ENCODE data around the gene ETS2.
A peak's percentile ranks its signal among the peaks of the same experiment; 100 is the strongest.

The ETS2 gene

GRCh38 chr21:38780879-38781278, 24.9 kb upstream of the ETS2 start:
- DNase-seq: no peak

- DNase-seq: no peak
Measured at GRCh38 chr21:38784458-38785266, 21.1 kb upstream of the ETS2 start.

- no peak for DNase-seq
Measured at GRCh38 chr21:38785483-38785882, 20.2 kb upstream of the ETS2 start.

- DNase-seq: no peak
Measured at GRCh38 chr21:38787016-38787415, 18.7 kb upstream of the ETS2 start.

GRCh38 chr21:38787461-38788274, 18.1 kb upstream of the ETS2 start:
- DNase-seq: no peak

- DNase-seq: no peak
Measured at GRCh38 chr21:38788275-38788905, 17.3 kb upstream of the ETS2 start.

GRCh38 chr21:38789275-38789674, 16.5 kb upstream of the ETS2 start:
- DNase-seq: no peak

- no peak for DNase-seq
Measured at GRCh38 chr21:38790059-38790458, 15.7 kb upstream of the ETS2 start.

- no peak for DNase-seq
Measured at GRCh38 chr21:38790961-38791360, 14.8 kb upstream of the ETS2 start.

GRCh38 chr21:38792676-38793459, 12.9 kb upstream of the ETS2 start:
- no peak for DNase-seq

GRCh38 chr21:38793926-38794713, 11.6 kb upstream of the ETS2 start:
- DNase-seq: no peak

- DNase-seq: no peak
Measured at GRCh38 chr21:38794978-38795377, 10.8 kb upstream of the ETS2 start.

GRCh38 chr21:38795475-38795874, 10.3 kb upstream of the ETS2 start:
- DNase-seq: no peak

GRCh38 chr21:38796424-38796823, 9.3 kb upstream of the ETS2 start:
- no peak for DNase-seq

- DNase-seq: peak in 1 of 2 donors; percentile 26
Measured at GRCh38 chr21:38797470-38797869, 8.3 kb upstream of the ETS2 start.

- DNase-seq: no peak
Measured at GRCh38 chr21:38798081-38798480, 7.6 kb upstream of the ETS2 start.

GRCh38 chr21:38798481-38798882, 7.2 kb upstream of the ETS2 start:
- DNase-seq: no peak

GRCh38 chr21:38800046-38800758, 5.5 kb upstream of the ETS2 start:
- no peak for DNase-seq

GRCh38 chr21:38800924-38801744, 4.6 kb upstream of the ETS2 start:
- DNase-seq: no peak
